D341Med (cell line): ENCODE results near the gene KDM4F.

Source experiments
- DNase-seq: peaks from one replicate; pipeline ENCODE4 v3.0.0; 2012; ENCODE audit warnings: low spot score

Gene KDM4F

DNA sequence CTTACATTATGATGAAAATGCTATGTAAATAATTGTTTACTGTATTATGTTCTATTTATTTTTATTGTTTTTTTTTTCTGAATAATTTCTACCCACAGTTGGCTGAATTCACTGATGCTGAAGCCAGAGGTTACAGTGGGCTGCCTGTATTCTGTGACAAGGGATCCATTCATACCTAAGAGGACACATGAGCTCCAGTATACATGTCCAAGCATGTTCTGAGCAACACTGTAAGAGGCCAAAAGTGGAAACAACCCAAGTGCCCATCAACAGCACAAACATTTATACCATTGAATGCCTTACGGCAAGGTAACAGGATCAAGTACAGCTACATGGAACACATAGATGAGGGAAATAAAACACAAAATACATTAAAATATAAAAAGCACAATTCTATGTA lies 16.1 kb downstream of the KDM4F start:
- no peak for DNase-seq

- DNase-seq: no peak
Measured at GRCh38 chr11:95066716-95067038, 17.5 kb downstream of the KDM4F start, which contains the start of gene SRSF8. Gene SRSF8, plus strand, starts transcription at chr11:95066919. Its CDS starts 308 bp downstream, at chr11:95067227.

DNA sequence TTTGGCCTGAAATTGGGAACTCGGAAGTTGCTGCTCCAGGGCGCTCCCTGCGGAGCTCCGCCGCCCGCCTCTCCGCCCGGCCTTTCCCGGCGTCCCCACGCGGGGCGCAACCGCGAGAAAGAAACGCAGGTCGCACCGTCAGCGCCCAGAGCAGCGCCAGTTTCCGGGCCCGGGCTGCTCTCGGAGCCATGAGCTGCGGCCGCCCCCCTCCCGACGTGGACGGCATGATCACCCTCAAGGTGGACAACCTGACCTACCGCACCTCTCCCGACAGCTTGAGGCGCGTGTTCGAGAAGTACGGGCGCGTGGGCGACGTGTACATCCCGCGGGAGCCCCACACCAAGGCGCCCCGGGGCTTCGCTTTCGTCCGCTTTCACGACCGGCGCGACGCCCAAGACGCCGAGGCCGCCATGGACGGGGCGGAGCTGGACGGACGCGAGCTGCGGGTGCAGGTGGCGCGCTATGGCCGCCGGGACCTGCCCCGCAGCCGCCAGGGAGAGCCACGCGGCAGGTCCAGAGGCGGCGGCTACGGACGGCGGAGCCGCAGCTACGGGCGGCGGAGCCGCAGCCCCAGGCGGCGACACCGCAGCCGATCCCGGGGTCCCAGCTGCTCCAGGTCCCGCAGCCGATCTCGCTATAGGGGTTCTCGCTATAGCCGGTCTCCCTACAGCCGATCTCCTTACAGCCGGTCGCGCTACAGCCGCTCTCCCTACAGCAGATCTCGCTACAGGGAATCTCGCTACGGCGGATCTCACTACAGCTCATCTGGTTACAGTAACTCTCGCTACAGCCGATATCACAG lies 18.0 kb downstream of the KDM4F start:
- DNase-seq: peak; percentile 79

DNA sequence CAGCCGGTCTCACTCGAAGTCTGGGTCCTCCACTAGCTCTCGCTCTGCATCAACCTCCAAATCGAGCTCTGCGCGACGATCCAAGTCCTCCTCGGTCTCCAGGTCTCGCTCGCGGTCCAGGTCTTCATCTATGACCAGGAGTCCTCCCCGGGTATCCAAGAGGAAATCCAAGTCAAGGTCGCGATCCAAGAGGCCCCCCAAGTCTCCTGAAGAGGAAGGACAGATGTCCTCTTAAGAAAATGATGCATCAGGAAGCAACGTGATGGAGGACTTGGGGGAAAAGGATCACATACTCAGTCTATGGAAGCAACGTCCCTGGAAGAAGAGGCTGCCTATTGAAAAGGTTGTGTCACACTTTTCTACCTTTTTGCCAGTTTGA lies 18.6 kb downstream of the KDM4F start:
- no peak for DNase-seq

GRCh38 chr11:95068549-95068948 lies 19.3 kb downstream of the KDM4F start:
- peak; percentile 73 for DNase-seq

GRCh38 chr11:95070471-95070870 lies 21.2 kb downstream of the KDM4F start:
- no peak for DNase-seq

DNA sequence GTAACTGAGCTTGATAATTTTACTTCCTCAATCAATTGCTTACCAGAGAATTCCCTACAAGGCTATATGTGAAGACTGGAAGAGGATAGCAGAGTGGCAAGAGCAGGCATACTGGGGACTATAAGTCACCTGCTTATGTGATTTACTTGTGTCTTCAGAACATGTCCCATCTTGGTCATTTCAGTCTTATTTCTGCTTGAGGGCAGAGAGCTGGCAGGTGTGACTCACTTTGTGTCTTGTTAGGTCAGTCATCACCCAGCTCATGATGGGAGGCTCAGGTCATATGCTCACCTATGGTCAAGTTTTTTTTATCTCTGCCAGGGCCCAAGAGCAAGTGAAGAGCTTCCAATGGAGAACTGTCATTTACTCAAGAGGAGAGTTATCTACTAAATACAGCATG lies 23.7 kb downstream of the KDM4F start:
- DNase-seq: no peak

GRCh38 chr11:95074792-95075563 lies 25.8 kb downstream of the KDM4F start:
- no peak for DNase-seq

DNA sequence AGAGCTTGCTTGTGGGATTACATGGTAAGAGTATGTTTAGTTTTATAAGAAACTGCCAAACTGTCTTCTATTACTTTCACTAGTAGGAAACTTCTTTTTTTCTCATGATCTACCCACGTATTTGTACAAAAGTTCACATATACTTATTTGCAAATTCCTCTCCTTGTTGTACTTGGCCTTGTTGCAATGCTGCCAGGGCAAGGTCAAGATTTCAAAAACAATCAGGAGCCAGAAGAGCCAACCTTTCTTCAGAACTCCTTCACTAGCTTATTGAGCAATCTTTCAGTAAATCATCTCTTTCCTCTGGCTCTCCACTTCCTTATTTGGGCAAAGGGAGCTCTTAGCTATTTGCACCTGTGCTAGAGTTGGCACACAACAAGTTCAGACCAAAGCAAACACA lies 27.2 kb downstream of the KDM4F start:
- DNase-seq: no peak

DNA sequence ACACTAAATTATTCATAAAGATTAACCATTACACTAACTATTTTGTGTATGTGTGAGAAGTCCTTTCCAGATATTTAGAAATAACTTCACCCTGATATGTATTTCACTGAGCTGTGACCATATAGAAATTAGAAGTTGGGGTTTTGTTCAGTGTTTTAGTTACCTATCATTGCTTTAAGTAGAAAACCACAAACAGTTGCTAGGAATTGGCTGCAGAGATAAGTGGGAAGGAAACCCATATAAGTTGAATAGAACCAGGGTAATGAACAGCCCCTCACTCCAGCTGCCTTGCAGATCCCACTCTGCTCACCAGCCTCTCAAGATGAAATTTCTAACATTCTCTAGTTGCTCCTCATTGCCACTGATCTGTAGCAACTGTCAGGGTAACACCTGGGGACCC lies 27.8 kb downstream of the KDM4F start:
- DNase-seq: no peak

GRCh38 chr11:95078526-95078925 lies 29.3 kb downstream of the KDM4F start:
- DNase-seq: no peak

DNA sequence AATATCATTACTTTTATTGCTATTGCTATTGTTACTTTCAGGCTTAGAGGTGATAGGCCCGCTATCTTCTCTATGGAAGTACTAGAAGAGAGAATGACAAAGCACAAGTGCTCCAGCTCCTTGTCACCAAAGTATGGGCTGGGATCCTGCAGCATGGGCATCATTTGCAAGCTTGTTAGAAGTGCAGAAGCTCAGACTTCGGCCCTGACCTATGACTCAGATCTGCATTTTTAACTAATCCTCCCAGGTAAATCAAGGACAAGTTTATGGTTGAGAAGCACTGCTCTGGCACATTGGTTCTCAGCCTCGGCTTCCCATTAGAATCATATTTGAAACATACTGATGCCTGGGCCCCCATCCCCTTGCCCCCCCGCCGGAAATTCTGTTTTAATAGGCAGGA lies 31.8 kb downstream of the KDM4F start:
- DNase-seq: no peak

GRCh38 chr11:95081412-95081811 lies 32.2 kb downstream of the KDM4F start:
- DNase-seq: no peak

DNA sequence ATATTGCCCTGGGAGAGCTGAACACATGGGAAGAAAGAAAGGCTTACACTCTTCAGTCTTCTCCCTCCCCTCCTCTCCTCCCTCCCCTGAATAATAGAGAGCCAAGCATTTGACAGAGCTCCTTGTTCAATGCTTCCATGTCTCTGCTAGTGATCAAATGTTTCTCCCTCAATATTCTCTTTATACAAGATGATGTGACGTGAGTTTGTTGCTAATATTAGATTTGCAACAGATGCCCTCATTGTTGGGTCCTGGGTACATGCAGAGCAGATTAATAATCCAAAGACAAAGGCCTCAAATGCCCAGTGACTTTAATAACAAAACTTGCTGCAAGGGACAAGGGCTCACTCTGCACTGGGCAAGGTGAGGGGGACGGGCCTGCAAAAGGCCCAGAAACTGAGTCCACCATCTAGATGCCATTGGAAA lies 33.4 kb downstream of the KDM4F start:
- DNase-seq: no peak

DNA sequence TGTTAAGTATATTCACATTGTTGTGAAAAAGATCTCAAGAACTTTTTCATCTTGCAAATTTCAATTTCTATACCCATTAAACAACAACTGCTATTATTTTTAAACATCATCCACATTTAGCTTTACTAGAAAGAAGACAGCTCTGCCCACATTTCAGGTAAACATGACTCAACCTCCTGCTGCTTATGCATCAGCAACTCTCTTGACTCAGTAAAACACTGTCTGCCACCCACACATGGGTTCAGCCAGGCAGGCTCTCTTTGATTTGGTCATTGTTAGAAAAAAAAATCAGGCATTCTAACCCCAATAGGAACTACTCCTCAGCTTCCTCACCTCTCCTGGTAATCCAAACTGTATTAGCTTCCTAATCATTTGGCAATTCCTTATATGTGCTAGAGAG lies 35.3 kb downstream of the KDM4F start:
- DNase-seq: no peak

- DNase-seq: no peak
Measured at GRCh38 chr11:95085117-95085816, 36.0 kb downstream of the KDM4F start.

- DNase-seq: no peak
Measured at GRCh38 chr11:95086151-95086550, 36.9 kb downstream of the KDM4F start.

DNA sequence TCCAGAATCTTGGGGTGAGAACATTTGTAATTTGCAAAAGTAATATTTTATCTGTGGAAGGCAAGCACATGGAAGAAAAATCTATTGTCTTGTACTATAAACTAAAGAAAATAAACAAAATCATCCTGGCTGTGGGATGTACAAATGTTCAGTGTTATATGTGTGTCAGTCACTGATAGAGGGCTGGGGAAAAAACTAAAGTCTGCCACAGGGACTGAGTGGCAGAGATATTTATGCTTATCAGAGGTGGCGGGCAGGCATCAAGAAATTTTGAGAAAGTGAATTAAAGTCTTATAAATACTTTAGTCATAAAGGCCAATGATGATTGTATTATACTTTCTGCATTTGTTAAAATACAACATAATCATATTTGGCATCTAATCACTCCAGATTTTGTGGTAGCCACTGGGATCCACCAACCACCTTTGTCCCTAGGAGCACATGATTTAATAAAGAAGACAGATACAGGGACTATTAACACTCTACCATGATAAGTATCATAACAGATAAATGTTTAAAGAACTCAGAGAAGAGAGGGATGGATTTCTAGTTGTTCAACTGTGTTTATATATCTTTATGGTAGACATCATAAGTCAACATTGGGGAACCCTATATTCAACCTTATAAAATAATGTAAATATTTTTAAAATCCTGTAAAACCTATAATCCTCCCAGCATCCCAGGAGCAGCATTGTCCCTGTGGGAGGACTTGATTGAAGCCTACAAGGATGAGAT lies 37.8 kb downstream of the KDM4F start:
- no peak for DNase-seq

DNA sequence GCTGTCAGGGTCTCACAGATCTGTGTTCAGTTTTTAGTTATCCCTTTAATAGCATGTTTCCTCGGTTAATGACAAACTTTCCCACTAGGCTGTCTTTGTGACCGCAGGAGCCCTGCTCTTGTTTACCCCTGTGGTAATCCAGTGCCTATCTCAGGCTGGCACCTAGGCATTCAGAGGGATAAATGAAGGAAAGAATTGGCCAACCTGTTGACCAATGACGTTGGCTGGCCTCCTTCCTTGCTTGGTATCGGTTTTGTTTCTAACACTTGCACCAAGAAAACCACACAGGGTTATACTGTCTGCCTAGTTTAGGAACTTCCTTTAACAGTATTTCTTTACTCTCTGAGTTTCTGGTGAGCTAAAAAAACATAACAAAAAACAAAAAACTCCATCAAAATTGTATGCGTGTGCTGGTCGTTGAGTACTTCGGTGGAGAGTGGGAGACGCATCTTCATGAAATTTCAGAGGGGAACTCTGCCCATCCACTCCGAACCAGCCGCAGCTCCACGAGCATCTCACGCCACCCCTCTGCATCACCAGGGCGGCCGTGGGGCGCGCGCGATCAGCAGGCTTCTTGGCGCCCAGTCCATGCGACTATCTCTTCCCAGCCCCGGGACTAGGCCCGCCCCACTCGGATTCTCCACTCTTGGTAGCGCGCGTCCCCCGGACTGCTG lies 39.9 kb downstream of the KDM4F start:
- DNase-seq: no peak

DNA sequence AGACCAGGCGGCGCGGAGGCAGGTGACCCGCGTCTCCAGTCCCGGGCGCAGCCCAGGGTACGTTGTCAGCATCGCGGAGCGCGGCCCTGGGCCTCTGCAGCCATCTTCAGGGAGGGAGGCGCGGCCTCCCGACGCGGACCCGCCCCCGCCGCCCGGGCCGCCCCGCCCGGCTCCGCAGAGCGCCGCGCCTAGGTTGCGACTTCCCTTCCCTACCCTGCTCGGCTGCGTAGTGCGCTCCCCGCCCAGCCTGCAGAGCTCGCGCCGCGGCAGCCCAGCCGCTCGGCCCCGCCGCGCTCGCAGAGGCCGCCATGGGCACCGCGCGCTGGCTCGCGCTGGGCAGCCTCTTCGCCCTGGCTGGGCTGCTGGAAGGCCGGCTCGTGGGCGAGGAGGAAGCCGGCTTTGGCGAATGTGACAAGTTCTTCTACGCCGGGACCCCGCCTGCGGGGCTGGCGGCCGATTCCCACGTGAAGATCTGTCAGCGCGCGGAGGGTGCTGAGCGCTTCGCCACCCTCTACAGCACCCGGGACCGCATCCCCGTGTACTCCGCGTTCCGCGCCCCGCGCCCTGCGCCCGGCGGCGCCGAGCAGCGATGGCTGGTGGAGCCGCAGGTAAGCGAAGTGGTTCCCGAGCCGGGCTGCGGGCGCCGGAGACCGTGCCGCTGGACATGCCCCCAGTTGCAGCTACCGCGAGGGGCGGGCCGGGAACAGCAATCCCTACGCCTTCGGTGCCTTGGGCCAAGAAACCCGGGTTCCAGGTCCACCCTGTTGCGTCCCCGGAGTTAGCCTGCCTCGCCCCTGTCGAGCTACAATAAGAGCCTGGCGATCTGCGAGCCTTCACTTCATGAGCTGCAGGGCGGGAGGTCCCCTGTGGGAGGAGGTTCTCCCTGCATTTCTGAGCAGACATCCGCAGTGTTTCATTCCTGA lies 40.7 kb downstream of the KDM4F start, which contains the start of gene ENDOD1:
TSS of gene ENDOD1 (plus strand) at position 227 of the 923 bp plus-strand sequence. CDS start at position 309, 82 bp downstream.
- DNase-seq: peak; percentile 89
